Spleen (tissue), 7 donors: ENCODE measurements around the gene GPRC5B.

ENCODE experiments used
- CTCF ChIP-seq, 11 experiments: fragments of 200-600 bp in 7 of 11; fragments of 450-650 bp in 4 of 11; sonication (generic) in 4 of 11; IDR thresholded peaks in 8 of 11; conservative IDR thresholded peaks in 3 of 11; 1 replicate in 7 of 11; 2 replicates in 4 of 11; pipeline versions ENCODE4 v1.4.0 to v1.8.0; 2016 to 2021; ENCODE audit warnings: antibody characterized with exemption in 11 of 11, inconsistent platforms in 4 of 11, mild to moderate bottlenecking in 1 of 11
- POLR2A ChIP-seq, 3 donors: fragments of 450-650 bp; IDR thresholded peaks; one replicate each; pipeline ENCODE4 v1.5.1; 2017; ENCODE audit warnings: antibody characterized with exemption in 3 of 3, mild to moderate bottlenecking in 1 of 3
- donor health status: DM: no; HTN: no; CAD: no; lungs with moderate emphysema.
- donor health status: DM: no; HTN: no; CAD: no.
- donor health status: DM: no; HTN: no; CAD: no.

GRCh38 chr16:19831678-19832077 is 53.0 kb downstream of the GPRC5B start:
- TF ChIP-seq CTCF (IDR thresholded peaks at IDR 0.05 in 8 of 11, conservative IDR thresholded peaks at IDR 0.05 in 3 of 11) (no peak), POLR2A (IDR thresholded peaks at IDR 0.05) (no peak)
